DND-41 (cell line): ENCODE results near the gene USP12.

Experiments used
- ATAC-seq: fragments of 200-7000 bp; cut with Tn5 transposase; 3 replicates; pipeline ENCODE4 v1.9.1; 2021; ENCODE audit warnings: low read depth; ENCODE audit not compliant: insufficient read depth
- DNase-seq: peaks from one replicate; pipeline ENCODE4 v3.0.0-alpha.2; 2020
- H2AFZ ChIP-seq: 2 replicates; pipeline ENCODE4 v1.6.0; 2012; ENCODE audit warnings: low read depth, low read length
- H3K27ac ChIP-seq: 2 replicates; pipeline ENCODE4 v1.5.1; 2012; ENCODE audit warnings: low read length, inconsistent platforms
- H3K27me3 ChIP-seq: fragments of 200-600 bp; sonication (generic); 2 replicates; pipeline ENCODE4 v1.6.0; 2012; ENCODE audit warnings: low read length, mild to moderate bottlenecking, inconsistent platforms; ENCODE audit not compliant: insufficient read depth, poor library complexity
- H3K36me3 ChIP-seq: 2 replicates; pipeline ENCODE4 v1.5.1; 2012; ENCODE audit warnings: low read length, inconsistent platforms; ENCODE audit not compliant: insufficient read depth
- H3K4me1 ChIP-seq: 2 replicates; pipeline ENCODE4 v1.5.1; 2012; ENCODE audit warnings: mild to moderate bottlenecking, low read length; ENCODE audit not compliant: insufficient read depth
- H3K4me2 ChIP-seq: 2 replicates; pipeline ENCODE4 v1.6.0; 2012; ENCODE audit warnings: mild to moderate bottlenecking, moderate library complexity, low read length, inconsistent platforms; ENCODE audit not compliant: insufficient read depth
- H3K4me3 ChIP-seq, 2 experiments: fragments of 200-600 bp in 1 of 2; shearing (Covaris generic) in 1 of 2; 2 replicates each; pipeline ENCODE4 v1.5.1; 2012 to 2016; ENCODE audit warnings: inconsistent platforms in 2 of 2, low read length in 2 of 2, mild to moderate bottlenecking in 2 of 2, low read depth in 1 of 2, moderate library complexity in 1 of 2
- H3K79me2 ChIP-seq: 2 replicates; pipeline ENCODE4 v1.6.0; 2012; ENCODE audit warnings: low read length, inconsistent platforms; ENCODE audit not compliant: insufficient read depth
- H3K9ac ChIP-seq: 2 replicates; pipeline ENCODE4 v1.6.0; 2012; ENCODE audit warnings: low read depth, mild to moderate bottlenecking, inconsistent platforms, low read length, moderate library complexity
- H3K9me3 ChIP-seq: 2 replicates; pipeline ENCODE4 v1.5.1; 2012; ENCODE audit warnings: low read length, moderate library complexity, mild to moderate bottlenecking, inconsistent platforms; ENCODE audit not compliant: insufficient read depth, severe bottlenecking
- H4K20me1 ChIP-seq: 2 replicates; pipeline ENCODE4 v1.6.0; 2012; ENCODE audit warnings: low read length; ENCODE audit not compliant: insufficient read depth
- EZH2 ChIP-seq: IDR thresholded peaks from 3 replicates; pipeline ENCODE4 v1.6.1; 2012; ENCODE audit warnings: borderline replicate concordance, low read depth, mild to moderate bottlenecking, moderate library complexity, low read length, inconsistent platforms; ENCODE audit not compliant: severe bottlenecking
- TF ChIP-seq, protein P1 (sequence below): IDR thresholded peaks from 2 replicates; pipeline ENCODE4 v1.5.1; 2012; ENCODE audit warnings: borderline replicate concordance, low read length, moderate library complexity, mild to moderate bottlenecking; ENCODE audit not compliant: poor library complexity, severe bottlenecking; ENCODE audit errors: extremely low read depth

USP12 gene

DNA sequence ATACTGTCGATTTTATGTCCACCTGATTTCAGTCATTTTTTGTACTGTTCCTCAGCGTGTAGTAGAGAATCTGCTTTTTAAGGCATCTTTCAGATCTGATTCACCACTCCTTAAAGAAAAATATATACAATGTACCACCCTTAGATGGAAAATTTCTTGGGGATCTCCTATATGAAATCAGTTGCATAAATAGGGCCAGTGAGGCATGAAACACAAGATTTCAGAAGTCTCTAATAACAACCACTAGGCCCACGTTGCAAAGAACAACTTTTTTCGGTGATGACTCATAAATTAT lies 1.4 kb downstream of the USP12 start:
- DNase-seq (no peak), ATAC-seq (no peak)
- Histone ChIP-seq H3K9me3 (no peaks in the 10 kb centered on the region), H3K79me2 (peaks cover 58% of the 10 kb centered on the region), H3K4me3 (peak overlapping the region; percentile 25 to 59; a peak in 3 of 4 replicates), H3K27ac (peak overlapping the region; percentile 55; the same call in 1 of the 2 replicates), H3K9ac (peak overlapping the region; percentile 62), H3K27me3 (no peaks in the 10 kb centered on the region), H4K20me1 (peaks cover 23% of the 10 kb centered on the region), H3K4me2 (peak overlapping the region; percentile 70), H2AFZ (peak overlapping the region; percentile 64; the same call in 1 of the 2 replicates), H3K4me1 (peaks cover 41% of the 10 kb centered on the region), H3K36me3 (no peaks in the 10 kb centered on the region)
- TF ChIP-seq, protein P1, sequence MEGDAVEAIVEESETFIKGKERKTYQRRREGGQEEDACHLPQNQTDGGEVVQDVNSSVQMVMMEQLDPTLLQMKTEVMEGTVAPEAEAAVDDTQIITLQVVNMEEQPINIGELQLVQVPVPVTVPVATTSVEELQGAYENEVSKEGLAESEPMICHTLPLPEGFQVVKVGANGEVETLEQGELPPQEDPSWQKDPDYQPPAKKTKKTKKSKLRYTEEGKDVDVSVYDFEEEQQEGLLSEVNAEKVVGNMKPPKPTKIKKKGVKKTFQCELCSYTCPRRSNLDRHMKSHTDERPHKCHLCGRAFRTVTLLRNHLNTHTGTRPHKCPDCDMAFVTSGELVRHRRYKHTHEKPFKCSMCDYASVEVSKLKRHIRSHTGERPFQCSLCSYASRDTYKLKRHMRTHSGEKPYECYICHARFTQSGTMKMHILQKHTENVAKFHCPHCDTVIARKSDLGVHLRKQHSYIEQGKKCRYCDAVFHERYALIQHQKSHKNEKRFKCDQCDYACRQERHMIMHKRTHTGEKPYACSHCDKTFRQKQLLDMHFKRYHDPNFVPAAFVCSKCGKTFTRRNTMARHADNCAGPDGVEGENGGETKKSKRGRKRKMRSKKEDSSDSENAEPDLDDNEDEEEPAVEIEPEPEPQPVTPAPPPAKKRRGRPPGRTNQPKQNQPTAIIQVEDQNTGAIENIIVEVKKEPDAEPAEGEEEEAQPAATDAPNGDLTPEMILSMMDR = no peak
- TF ChIP-seq EZH2 = no peak

DNA sequence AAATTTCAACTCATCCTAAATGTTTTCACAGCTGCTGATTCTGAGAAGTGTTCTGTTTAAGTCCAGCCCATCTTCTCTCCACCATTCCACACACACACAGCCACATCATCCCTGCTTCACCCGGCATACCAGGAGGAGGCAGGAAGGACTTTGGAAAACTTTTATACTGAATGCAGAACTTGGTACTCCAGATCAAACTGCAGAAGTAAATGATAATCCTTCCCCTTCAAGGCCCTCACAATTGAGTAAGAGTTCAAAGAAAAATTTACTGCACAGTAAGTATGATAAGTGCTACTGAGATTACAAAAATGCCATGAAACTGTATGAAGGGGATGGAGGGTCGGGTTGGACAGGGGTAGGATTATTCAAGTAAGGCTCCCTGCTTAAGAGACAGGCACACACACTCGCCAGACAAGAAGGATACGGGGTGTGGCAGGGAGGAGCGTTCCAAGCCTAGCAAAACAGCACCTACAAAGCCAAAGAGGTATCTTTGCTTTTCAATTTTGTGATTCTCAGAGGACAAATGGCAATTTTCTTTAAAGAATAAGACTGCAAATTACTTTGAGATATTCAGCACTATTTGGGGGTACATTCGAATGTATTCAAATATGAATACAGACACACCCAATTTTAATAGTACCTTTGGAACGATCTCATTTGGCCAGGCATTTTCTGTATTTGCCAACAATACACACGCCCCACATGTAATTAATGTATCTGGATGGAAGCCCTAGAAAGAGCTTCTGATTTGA lies 2.5 kb downstream of the USP12 start:
- TF ChIP-seq, protein P1 = no peak
- no peak for TF ChIP-seq EZH2
- peaks cover 27% of the 10 kb centered on the region for H4K20me1 ChIP-seq
- H3K4me2 ChIP-seq = peak overlapping the region; percentile 70
- peak overlapping the region; percentile 62; the same call in 1 of the 2 replicates for H3K9ac ChIP-seq
- no peaks in the 10 kb centered on the region for H3K36me3 ChIP-seq
- H3K79me2 ChIP-seq = peaks cover 69% of the 10 kb centered on the region
- ATAC-seq (no peak), DNase-seq (no peak)
- H3K9me3 ChIP-seq = no peaks in the 10 kb centered on the region
- no peaks in the 10 kb centered on the region for H3K27me3 ChIP-seq
- no peak overlapping the region for H2AFZ ChIP-seq
- H3K4me1 ChIP-seq = peaks cover 41% of the 10 kb centered on the region
- H3K27ac ChIP-seq = no peak overlapping the region
- H3K4me3 ChIP-seq = peak overlapping the region in 1 of 2 experiments; percentile 29; a peak in 1 of 4 replicates

DNA sequence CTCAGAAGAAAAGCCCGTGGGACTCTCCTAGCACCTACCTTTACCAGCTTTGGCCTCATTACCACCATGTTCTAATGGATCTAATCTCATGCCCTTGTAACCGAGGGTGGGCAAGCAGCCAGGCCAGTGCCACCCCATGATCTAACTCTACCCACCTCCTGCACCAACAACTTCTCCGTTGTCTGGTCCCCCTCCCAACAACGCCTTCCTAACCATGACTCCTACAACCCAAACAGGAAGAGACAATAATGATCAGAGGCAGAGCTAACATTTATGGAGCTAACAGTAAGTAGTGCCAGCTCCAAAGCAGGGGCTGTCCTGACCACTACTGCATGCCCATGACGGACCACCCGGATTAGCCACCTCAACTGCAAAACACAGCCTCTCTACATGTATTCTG lies 3.5 kb downstream of the USP12 start:
- H3K4me2 ChIP-seq = peak overlapping the region; percentile 24; the same call in 1 of the 2 replicates
- DNase-seq (no peak), ATAC-seq (no peak)
- no peaks in the 10 kb centered on the region for H3K27me3 ChIP-seq
- no peak overlapping the region for H3K27ac ChIP-seq
- H2AFZ ChIP-seq = no peak overlapping the region
- H3K79me2 ChIP-seq = peaks cover 79% of the 10 kb centered on the region
- peak overlapping the region in 1 of 2 experiments; percentile 24; a peak in 1 of 4 replicates for H3K4me3 ChIP-seq
- H4K20me1 ChIP-seq = peaks cover 36% of the 10 kb centered on the region
- no peaks in the 10 kb centered on the region for H3K9me3 ChIP-seq
- no peak for TF ChIP-seq EZH2
- TF ChIP-seq, protein P1 = no peak
- no peaks in the 10 kb centered on the region for H3K36me3 ChIP-seq
- peaks cover 41% of the 10 kb centered on the region for H3K4me1 ChIP-seq
- H3K9ac ChIP-seq = no peak overlapping the region
